GM18951 (cell line): ENCODE results near the gene CCDC127.
"Not testable (repeated sequence)": the region's sequence is repeated elsewhere in the genome, so short reads cannot be mapped to it uniquely, and the experiment has no call there.

ENCODE experiments used
- POLR2A ChIP-seq: IDR thresholded peaks from 4 replicates; pipeline ENCODE4 v1.6.1; 2011; ENCODE audit warnings: mild to moderate bottlenecking; ENCODE audit not compliant: insufficient read length, insufficient read depth; ENCODE audit errors: extremely low read depth
- in situ Hi-C: fragments of 300-500 bp; cut with MboI; formaldehyde crosslinking; loops from one replicate; pipeline ENCODE4 v1.12.0; 2022; ENCODE audit warnings: low sequenced_read_pairs, mixed read lengths, inconsistent platforms; ENCODE audit not compliant: unreplicated experiment

The CCDC127 gene

DNA sequence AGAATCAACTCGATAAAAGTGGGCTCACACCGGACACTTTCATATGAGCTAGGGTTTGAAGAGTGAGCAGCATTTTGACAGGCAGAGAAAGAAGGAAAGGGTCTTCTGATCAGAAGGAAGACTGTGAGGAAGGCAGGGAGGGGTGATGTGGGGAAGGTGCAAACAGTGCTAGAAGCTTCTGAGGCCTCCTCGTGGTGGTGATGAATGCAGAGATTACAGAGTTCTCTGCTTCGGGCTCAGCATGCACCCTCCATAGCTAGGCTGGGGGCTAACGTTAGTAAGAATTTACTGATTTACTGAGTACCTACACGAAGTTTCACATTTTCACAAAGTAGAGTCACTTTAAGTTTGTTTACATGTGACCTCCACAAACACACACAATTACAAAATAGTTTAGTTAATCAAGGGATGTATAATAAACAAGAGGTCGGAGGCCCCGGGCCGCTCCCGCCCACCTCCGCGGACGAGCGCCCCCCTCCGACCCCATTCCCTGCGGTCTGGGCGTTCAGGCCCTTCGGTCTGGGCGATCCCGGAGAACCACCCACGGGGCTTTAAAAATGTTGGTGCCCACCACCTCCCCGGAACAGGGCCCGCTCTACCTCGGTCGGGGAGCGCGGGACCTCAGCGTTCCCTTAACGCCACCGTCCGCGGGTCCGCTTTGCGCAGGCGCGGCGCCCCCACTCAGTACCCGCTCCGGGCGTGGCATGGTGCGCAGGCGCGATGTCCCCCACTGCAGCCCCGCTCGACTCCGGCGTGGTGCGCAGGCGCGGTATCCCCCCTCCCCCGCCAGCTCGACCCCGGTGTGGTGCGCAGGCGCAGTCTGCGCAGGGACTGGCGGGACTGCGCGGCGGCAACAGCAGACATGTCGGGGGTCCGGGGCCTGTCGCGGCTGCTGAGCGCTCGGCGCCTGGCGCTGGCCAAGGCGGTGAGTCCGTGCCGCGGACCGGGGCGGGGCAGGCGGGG is at the start of gene CCDC127, which contains the start of gene SDHA:
Gene CCDC127, minus strand, starts transcription at position 660 of the 963 bp plus-strand sequence. CDS start 1,304 bp downstream, outside the sequence.
Gene SDHA, plus strand, starts transcription at position 827 of the 963 bp plus-strand sequence. Its CDS starts 36 bp downstream, at position 863.
- TF ChIP-seq POLR2A = peak; percentile 88
- in situ Hi-C loops = not testable (repeated sequence)

- in situ Hi-C loops = no loop called here
- no peak for TF ChIP-seq POLR2A
Measured at GRCh38 chr5:267716-268115, 49.8 kb upstream of the CCDC127 start.

DNA sequence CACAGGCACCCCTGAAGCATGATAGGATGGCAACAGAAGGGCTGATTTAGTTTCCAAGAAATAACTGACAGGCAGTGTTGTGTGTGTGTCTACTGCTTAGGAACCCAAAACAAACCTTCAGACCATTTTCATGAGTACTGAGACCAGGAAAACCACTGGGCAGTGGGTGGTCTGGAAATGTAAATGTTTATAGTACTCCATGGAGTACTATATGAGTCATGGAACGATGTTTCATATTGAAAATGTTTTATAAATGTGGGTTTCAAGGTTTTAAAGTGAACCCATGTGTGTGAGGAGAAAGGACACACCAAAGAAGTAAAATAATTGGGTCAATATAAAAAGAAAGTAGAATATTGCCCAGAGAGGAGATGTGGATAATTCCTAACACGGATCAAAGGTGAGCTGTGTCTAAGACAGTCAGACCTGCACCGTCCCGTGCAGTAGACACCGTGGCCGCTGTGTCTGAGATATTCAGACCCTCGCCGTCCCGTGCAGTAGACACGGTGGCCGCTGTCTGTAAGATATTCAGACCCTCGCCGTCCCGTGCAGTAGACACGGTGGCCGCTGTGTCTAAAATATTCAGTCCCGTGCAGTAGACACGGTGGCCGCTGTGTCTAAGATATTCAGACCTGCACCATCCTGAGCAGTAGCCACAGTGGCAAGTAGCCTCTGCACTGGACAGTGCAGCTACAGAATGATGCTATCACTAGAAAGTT is 48.5 kb upstream of the CCDC127 start:
- in situ Hi-C loops = not testable (repeated sequence)

DNA sequence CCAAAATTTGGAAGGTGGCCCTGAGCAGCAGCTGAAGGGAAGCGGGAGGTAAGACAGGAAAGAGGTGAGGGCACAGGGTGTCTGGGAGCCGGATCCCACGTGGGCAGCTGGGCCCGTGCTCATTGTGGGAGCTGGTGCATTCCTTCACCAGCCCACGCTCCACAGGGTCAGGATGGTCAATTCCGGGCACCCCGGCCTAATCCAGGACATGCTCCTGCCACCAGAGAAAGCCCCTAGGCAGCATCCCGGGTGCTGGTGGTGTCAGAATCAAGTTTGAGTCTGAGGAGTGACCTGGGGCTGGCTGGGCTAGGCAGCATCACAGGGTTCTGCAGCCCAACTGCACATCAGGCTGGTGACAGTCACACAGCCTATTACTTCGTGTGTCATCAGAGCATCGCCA is 46.4 kb upstream of the CCDC127 start:
- in situ Hi-C loops = loop anchor here (5.0 kb wide), 1 partner anchor 1303 kb away; no protein-coding TSS in a partner anchor
- TF ChIP-seq POLR2A = no peak

DNA sequence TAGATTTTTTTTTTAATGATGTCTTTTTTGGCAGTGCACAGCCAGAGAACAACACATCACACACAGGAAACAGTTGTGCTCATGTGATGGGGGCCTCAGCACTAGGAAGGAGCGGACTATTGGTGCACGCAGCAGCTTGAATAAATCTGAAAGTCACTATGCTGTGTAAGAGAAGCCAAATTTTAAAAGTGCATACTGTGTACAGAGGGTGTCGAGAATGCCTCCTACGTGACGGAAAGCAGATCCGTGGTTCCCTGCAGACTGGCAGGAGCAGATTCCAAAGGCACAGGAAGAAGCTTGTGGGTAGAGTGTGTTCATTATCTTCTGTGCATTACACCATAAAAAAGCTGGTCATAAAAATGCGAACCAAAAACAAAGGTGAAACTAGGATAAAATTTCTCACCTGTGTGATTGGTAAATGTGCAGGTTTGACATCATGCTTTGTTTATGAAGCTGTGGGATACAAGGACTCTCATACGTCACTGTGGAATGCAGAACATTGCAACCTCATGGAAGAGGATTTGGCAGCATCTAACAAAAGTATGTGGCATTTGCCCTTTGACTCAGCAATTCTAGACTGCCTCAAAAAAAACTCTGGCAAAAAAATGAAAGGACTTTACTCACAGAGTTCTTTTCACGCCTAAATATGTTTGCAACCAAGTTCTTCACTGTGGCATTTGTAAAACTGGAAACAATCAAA is 45.5 kb upstream of the CCDC127 start:
- in situ Hi-C loops = loop anchor here (5.0 kb wide), 1 partner anchor 1304 kb away; no protein-coding TSS in a partner anchor

DNA sequence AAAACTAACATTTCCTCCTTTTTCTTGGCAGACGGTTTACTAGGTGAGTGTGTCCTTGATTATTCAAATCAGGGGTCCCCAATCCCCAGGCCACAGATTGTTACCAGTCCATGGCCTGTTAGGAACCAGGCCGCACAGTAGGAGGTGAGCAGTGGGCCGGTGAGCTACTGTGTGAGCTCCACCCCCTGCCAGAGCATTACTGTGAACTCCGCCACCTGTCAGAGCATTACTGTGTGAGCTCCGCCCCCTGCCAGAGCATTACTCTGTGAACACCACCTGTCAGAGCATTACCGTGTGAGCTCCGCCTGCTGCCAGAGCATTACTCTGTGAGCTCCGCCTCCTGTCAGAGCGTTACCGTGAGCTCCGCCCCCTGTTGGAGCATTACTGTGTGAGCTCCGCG is 39.2 kb upstream of the CCDC127 start:
- in situ Hi-C loops = no loop called here
- TF ChIP-seq POLR2A = no peak

- in situ Hi-C loops = not testable (repeated sequence)
Measured at GRCh38 chr5:256347-256746, 38.4 kb upstream of the CCDC127 start.

DNA sequence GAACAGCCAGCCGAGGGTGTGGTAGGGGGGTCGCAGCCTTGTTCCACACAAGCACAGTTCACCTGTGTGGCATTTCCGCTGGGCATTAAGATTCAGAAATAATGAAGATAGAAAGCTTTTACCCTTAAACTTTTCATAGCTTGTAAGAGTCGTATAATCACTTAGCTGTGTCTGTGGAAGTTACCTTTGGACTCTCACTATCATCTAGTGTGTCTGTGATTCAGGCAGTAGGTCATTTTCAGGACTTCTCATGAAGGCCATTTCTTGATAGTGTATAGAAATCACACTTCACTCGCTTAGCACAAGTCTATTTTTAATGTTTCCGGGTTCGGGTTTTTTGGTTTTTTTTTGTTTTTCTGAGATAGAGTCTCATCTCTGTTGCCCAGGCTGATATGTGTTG is 37.2 kb upstream of the CCDC127 start:
- in situ Hi-C loops = not testable (repeated sequence)

GRCh38 chr5:254322-254721 is 36.4 kb upstream of the CCDC127 start:
- in situ Hi-C loops = not testable (repeated sequence)

- in situ Hi-C loops = no loop called here
Measured at GRCh38 chr5:252546-252945, 34.6 kb upstream of the CCDC127 start.

DNA sequence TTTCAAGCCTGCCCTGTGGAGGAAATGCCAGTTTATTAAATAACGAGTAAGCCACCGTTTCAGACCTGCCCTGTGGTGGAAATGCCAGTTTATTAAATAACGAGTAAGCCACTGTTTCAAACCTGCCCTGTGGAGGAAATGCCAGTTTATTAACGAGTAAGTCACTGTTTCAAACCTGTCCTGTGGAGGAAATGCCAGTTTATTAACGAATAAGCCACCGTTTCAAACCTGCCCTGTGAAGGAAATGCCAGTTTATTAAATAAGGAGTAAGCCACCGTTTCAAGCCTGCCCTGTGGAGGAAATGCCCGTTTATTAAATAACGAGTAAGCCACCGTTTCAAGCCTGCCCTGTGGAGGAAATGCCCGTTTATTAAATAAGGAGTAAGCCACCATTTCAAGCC is 34.0 kb upstream of the CCDC127 start:
- in situ Hi-C loops = not testable (repeated sequence)

More at GRCh38 chr5:252546-252945, 34.6 kb upstream of the CCDC127 start:
- no peak for TF ChIP-seq POLR2A

DNA sequence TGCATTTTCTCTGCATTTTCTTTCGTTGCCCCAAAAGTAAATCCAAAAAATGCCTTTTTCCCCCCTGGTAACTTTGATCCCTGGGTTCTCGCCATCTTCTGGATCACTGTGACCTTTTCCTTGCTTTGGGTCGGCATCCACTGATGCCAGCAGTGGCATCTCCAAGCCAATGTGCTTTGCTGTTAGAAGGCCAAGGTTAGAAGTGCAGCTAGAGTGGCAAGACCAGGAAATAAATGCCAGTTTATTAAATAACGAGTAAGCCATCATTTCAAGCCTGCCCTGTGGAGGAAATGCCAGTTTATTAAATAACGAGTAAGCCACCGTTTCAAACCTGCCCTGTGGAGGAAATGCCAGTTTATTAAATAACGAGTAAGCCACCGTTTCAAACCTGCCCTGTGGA is 33.6 kb upstream of the CCDC127 start:
- in situ Hi-C loops = not testable (repeated sequence)

DNA sequence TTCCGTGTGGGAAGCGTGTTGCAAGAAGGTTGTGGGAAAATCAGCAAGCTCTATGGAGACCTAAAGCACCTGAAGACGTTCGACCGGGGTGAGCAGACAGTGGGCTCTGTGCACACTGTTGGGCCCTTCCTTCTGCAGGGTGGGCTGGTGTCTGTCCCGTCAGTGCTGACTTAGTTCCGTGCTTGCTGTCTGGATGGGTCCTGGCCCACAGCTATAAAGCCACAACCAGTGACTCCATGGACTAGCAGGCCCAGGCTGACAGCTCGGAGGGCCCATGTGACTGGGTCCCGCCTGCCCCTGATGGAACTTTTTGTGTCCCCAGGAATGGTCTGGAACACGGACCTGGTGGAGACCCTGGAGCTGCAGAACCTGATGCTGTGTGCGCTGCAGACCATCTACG is 33.1 kb upstream of the CCDC127 start:
- in situ Hi-C loops = not testable (repeated sequence)

- in situ Hi-C loops = not testable (repeated sequence)
Measured at GRCh38 chr5:250396-250795, 32.4 kb upstream of the CCDC127 start.

GRCh38 chr5:245717-246116 is 27.8 kb upstream of the CCDC127 start:
- in situ Hi-C loops = not testable (repeated sequence)

GRCh38 chr5:243683-244367 is 25.9 kb upstream of the CCDC127 start:
- in situ Hi-C loops = not testable (repeated sequence)

- in situ Hi-C loops = not testable (repeated sequence)
Measured at GRCh38 chr5:241045-241669, 23.2 kb upstream of the CCDC127 start.

- in situ Hi-C loops = not testable (repeated sequence)
Measured at GRCh38 chr5:240550-240949, 22.6 kb upstream of the CCDC127 start.
